Activated T-helper 9 cell treated with anti-CD3 and anti-CD28 coated beads, Interleukin-2, amount 50 U/mL, for 16 hours (primary cell): Measurements from ENCODE around the gene ERCC4.

Experiments
- DNase-seq: peaks from one replicate; pipeline ENCODE4 v3.0.0-alpha.2; 2020; ENCODE audit warnings: low read depth

Gene ERCC4

GRCh38 chr16:13911306-13911705 lies 8.6 kb upstream of the ERCC4 start:
- DNase-seq = no peak

GRCh38 chr16:13911871-13912270 lies 8.1 kb upstream of the ERCC4 start:
- no peak for DNase-seq

DNA sequence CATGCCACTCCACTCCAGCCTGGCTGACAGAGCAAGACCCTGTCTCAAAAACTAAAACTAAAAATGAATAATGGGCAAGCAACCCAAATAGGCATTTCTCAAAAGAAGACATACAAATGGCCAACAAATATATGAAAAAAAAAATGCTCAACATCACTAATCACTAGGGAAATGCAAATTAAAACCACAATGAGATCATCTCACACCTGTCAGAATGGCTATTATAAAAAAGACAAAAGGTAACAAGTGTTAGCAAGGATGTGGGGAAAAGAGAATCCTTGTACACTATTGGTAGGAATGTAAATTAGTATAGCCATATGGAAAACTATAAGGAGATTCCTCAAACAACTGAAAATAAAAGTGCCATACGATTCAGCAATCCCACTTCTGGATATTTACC lies 7.1 kb upstream of the ERCC4 start:
- no peak for DNase-seq

DNA sequence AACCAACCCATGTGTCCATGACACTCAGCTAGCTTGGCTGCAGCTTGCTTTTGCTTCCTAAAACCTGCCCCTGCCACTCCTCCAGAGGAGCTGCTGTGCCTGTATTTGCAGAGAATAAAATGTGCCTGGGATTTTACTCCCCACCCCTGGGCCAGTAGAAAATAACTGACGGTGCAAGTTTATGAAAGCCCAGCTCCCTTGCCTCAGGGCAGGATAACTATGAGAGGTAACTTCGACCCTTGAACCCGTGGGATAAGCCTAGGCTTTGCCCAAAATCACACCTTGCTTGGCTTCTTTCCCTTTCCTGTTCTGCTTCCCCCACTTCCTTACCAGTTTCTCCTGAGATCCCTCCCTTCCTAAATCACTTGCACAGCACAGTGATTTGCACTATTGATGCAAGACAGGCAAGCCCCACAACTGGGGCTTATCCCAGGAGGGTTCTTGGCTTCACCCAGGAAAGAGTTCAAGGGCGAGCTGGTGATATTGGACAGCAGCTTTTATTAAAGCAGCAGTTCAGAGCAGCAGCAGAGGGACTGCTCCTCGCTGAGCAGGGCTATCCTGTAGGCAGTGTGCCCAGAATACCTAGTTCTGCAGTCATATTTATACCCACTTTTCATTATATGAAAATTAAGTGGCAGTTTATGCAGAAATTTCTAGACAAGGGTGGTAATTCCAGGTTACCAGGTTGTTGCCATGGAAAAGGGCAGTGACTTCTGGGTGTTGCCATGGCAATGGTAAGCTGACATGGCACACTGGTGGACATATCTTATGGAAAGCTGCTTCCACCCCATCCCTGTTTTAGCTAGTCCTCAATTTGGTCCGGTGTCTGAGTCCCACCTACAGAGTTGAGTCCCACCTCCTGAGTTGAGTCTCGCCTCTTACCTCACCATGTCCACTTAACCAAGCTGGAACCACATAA lies 6.3 kb upstream of the ERCC4 start:
- DNase-seq = no peak

GRCh38 chr16:13915033-13915635 lies 4.8 kb upstream of the ERCC4 start:
- DNase-seq = no peak

GRCh38 chr16:13919330-13919682 lies 648 bp upstream of the ERCC4 start:
- DNase-seq = no peak

DNA sequence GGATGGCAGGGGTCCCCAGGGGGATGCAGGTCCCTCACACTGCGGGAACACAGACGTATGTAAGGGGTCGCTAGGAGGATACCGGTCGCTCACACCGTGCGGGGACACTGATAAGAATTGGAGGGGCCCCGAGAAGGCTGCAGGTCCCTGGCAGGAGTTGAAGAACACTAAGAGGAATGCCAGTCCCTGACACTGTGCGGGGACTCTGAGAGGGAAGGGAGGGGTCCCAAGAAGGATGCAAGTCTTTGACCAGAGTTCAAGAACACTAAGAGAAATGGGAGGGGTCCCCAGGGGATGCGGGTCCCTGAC lies 510 bp downstream of the ERCC4 start:
- no peak for DNase-seq

DNA sequence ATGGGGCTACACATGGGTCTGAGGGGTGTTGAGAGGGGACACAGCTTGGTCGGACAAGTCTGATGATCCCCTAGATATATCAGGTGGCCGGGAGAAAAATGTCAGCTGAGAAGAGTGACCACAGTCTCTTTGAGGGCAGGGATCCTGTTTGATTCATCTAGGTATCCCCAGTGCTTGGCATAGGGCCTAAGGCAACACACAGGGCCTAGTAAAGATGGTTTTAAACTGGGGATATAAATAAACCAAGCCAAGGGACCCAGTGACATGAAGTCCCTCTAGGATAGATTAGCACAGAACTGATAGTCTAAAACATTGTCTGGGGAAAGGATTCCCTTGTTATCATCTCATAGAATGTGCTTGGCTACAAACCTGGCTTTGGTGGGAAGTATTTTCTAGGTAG lies 1.4 kb downstream of the ERCC4 start:
- DNase-seq = no peak

GRCh38 chr16:13923703-13924298 lies 3.8 kb downstream of the ERCC4 start:
- no peak for DNase-seq

GRCh38 chr16:13926464-13926863 lies 6.5 kb downstream of the ERCC4 start:
- DNase-seq = no peak

DNA sequence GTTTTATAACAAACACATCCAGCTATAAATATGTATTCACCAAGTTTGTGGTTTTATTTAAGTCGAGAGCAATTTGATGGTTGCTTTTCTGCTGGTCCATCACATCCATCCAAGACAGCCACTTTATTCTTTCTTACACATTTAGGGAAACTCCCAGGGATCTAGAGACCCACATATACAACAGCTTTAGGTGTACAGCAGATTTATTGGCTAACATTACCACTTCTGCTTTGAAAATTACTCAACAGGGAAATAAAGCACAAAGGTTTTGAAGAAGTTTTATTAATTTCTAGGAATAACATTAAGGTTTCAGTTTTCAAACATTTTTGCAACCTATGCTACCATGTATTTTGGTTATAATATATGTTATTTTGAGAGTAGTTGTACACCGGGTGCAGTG lies 6.9 kb downstream of the ERCC4 start:
- DNase-seq = no peak

- DNase-seq = no peak
These were observed 8.7 kb downstream of the ERCC4 start for GRCh38 chr16:13928646-13929045.

DNA sequence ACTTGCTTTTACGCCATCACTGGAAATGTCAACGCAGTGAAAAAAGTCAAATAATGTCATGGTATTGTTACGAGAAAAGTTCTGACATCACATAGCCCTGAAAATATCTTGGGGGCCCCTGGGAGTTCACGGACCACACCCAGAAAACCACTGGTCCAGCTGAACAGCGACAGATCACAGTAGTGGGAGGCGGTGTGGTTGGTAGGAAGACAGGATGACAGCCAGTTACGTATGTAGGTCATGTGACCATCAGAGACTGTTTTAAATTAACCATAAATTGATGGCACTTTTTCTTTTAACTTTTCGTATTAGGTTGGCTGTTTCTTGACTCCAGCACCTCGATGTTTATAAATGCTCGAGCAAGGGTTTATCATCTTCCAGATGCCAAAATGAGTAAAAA lies 11.9 kb downstream of the ERCC4 start:
- DNase-seq = no peak

DNA sequence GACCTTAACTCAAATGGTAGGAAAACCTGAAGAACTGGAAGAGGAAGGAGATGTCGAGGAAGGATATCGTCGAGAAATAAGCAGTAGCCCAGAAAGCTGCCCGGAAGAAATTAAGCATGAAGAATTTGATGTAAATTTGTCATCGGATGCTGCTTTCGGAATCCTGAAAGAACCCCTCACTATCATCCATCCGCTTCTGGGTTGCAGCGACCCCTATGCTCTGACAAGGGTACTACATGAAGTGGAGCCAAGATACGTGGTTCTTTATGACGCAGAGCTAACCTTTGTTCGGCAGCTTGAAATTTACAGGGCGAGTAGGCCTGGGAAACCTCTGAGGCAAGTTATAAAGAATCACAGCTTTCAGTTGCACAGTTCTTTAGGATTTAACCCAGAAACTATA lies 15.5 kb downstream of the ERCC4 start:
- DNase-seq = no peak

DNA sequence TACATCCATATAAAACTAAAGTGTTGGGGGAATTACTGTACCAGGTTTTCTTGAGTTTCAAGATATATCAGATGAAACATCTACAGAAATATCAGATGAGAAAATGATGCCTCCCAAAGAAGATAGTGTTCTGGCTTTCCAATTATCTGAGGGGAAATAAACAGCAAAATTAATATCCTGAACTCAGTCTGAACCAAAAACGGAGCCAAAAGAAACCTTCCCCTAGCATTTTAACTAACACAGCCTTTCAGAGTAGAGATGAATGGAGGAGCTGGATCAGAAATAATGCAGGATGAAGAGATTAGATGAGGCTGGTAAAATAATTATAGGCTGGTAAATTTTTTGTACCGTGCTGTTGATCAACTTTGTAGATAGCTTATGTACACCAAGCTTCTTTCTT lies 16.2 kb downstream of the ERCC4 start:
- no peak for DNase-seq

DNA sequence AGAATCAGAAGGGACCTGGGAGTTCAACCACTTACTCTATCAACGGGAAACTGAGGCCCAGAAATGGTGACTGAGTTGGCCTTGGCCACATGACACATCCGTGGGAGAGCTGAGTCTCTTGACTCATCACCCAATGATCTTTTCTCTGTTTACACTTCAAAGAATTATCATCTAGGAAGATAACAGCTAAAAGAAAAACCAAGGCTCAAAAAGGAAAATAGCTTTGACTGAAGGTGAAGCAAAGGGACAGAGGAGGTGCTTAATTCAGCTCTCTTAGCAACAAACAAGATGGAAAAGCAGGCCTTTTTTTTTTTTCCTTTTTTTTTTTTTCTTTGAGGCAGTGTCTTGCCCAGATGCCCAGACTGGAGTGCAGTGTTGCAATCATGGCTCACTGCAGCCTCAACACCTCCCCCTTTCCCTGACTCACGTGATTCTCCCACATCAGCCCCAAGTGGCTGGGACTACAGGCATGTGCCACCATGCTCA lies 16.7 kb downstream of the ERCC4 start:
- DNase-seq = no peak

- no peak for DNase-seq
These were observed 17.5 kb downstream of the ERCC4 start for GRCh38 chr16:13937411-13937810.

GRCh38 chr16:13938480-13938879 lies 18.5 kb downstream of the ERCC4 start:
- DNase-seq = no peak

DNA sequence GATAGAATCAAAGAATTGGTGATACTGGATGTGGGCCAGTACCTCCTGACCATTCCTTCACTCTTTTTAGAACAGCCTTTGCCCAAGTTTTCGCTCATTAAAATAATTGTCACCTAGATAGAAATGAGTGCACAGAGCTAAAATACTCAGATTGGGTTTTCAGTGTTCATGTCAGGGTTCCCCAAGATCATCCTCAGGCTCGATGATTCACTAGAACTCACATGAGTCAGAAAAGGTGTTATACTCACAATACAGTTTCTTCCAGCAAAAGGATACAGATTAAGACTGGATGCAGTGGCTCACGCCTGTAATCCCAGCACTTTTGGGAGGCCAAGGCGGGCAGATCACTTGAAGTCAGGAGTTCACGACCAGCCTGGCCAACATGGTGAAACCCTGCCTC lies 19.9 kb downstream of the ERCC4 start:
- no peak for DNase-seq

DNA sequence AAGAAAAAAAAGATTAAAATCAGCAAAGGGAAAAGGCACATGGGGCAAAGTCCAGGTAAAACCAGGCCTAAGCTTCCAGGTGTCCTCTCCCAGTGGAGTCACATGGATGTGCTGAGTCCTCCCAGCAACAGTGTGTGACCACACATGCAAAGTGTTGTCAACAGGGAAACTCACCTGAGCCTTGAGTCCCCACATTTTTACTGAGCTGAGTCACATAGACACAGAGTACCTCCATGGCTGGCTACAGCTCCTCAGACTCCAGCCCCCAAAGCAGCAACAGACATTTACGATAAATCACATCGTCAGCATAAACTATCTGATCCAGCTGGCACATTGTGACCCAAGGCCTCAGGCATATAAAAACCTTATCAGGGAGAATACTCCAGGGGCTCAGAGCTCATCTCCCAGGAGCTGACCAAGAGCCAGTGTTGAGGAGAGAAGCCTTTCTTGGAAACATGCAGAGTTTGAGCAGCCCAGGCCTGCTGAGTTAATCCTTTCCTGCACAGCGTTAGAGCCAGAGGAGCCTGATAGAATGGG lies 20.5 kb downstream of the ERCC4 start:
- DNase-seq = no peak

DNA sequence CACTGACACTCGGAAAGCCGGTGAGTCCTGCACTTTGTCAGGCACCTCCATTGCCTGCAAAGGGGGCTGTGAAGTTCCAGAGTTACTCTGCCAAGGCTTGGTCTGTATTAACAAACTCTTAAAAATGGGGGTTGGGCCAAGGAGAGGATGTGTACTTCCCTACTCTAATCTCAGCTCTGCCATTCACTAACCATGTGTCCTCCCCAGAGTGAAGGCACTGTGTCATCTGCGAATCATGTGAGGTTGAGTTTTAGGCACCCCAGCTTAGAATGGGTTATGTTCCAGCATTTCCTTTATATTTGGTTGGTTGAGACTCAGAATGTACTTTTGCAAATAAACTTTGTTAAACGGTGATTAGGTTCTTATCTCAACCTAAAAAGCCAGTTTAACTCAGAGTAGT lies 24.9 kb downstream of the ERCC4 start:
- no peak for DNase-seq

DNA sequence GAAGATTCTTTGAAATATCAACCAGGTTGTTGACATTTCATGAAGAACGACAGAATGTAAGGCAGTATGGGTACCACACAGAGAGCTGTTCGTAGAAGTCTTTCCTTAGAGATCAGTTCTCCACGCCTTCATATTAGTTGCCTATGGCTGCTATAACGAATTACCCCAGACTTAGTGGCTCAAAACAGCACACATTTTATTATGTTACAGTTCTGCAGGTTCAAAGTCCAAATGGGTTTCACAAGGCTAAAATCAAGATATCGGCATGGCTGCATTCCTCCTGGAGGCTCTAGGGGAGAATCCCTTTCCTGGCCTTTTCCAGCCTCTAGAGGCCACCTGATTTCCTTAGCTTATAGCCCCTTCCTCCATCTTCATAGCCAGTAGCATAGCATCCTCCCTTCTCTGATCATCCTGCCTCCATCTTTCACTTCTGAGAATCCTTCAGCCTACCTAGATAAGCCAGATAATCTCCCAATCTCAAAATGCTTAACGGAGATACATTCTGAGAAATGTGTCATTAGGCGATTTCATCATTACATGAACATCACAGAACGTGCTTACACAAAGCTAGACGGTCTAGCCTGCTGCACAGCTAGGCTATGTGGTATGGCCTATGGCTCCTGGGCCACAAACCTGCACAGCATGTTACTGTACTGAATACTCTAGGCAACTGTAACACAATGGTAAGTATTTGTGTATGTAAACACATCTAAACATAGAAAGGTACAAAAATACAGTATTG lies 26.0 kb downstream of the ERCC4 start:
- no peak for DNase-seq

DNA sequence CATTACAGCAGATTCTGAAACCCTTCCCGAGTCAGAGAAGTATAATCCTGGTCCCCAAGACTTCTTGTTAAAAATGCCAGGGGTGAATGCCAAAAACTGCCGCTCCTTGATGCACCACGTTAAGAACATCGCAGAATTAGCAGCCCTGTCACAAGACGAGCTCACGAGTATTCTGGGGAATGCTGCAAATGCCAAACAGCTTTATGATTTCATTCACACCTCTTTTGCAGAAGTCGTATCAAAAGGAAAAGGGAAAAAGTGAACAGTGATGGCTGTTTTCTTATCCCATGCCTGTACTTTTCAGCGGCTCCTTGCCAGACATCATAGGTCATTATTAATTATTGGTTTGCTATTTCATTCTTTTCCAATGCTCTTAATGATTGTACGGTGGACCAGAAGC lies 28.1 kb downstream of the ERCC4 start:
- DNase-seq = no peak
